GM12878 (cell line): Measurements from ENCODE around the gene NKAIN2.
"Not testable (repeated sequence)": the region's sequence is repeated elsewhere in the genome, so short reads cannot be mapped to it uniquely, and the experiment has no call there.

Experiments used
- CTCF ChIP-seq, 3 experiments: IDR thresholded peaks in 2 of 3; conservative IDR thresholded peaks in 1 of 3; 2 replicates each; pipeline ENCODE4 v1.5.1; 2011; ENCODE audit warnings: low read depth in 3 of 3, low read length in 3 of 3, mild to moderate bottlenecking in 3 of 3, control low read depth in 2 of 3, moderate library complexity in 2 of 3, inconsistent platforms in 1 of 3, mixed read lengths in 1 of 3; ENCODE audit not compliant: control insufficient read depth in 2 of 3, insufficient read depth in 1 of 3; ENCODE audit errors: extremely low read depth in 1 of 3
- ETV6 ChIP-seq, 2 experiments: fragments of 450-650 bp in 1 of 2; IDR thresholded peaks in 1 of 2; conservative IDR thresholded peaks in 1 of 2; 2 replicates each; pipeline ENCODE4 v1.6.1; 2014; ENCODE audit warnings: antibody characterized with exemption in 1 of 2, borderline replicate concordance in 1 of 2, low read depth in 1 of 2, mild to moderate bottlenecking in 1 of 2, moderate library complexity in 1 of 2
- NBN ChIP-seq: fragments of 450-650 bp; IDR thresholded peaks from 2 replicates; pipeline ENCODE4 v1.6.1; 2016
- TBL1XR1 ChIP-seq: IDR thresholded peaks from 2 replicates; pipeline ENCODE4 v1.6.1; 2012; ENCODE audit warnings: low read depth, low read length, improper control_type of control experiment
- TF ChIP-seq, protein P1 (sequence below): fragments of 450-650 bp; IDR thresholded peaks from 2 replicates; pipeline ENCODE4 v1.6.1; 2017; ENCODE audit warnings: mild to moderate bottlenecking

GRCh38 chr6:124348339-124348738 lies 544.7 kb downstream of the NKAIN2 start:
- not testable (repeated sequence) for TF ChIP-seq NBN; CTCF (IDR thresholded peaks at IDR 0.05 in 2 of 3, conservative IDR thresholded peaks at IDR 0.05 in 1 of 3; ENCODE audit: control insufficient read depth in 2 of 3, extremely low read depth in 1 of 3, insufficient read depth in 1 of 3, low read depth in 3 of 3, low read length in 3 of 3); TBL1XR1; ETV6 (conservative IDR thresholded peaks at IDR 0.05 in 1 of 2, IDR thresholded peaks at IDR 0.05 in 1 of 2; ENCODE audit: borderline replicate concordance in 1 of 2, low read depth in 1 of 2)
- TF ChIP-seq, protein P1, sequence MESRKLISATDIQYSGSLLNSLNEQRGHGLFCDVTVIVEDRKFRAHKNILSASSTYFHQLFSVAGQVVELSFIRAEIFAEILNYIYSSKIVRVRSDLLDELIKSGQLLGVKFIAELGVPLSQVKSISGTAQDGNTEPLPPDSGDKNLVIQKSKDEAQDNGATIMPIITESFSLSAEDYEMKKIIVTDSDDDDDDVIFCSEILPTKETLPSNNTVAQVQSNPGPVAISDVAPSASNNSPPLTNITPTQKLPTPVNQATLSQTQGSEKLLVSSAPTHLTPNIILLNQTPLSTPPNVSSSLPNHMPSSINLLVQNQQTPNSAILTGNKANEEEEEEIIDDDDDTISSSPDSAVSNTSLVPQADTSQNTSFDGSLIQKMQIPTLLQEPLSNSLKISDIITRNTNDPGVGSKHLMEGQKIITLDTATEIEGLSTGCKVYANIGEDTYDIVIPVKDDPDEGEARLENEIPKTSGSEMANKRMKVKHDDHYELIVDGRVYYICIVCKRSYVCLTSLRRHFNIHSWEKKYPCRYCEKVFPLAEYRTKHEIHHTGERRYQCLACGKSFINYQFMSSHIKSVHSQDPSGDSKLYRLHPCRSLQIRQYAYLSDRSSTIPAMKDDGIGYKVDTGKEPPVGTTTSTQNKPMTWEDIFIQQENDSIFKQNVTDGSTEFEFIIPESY = not testable (repeated sequence)
